ENCODE measurements around the gene SLC25A15. TPM values are rescaled to one million over a fixed set of nuclear protein-coding genes. Genes with fewer than 3 reads are reported as not detected.
"Not testable (repeated sequence)": the region's sequence is repeated elsewhere in the genome, so short reads cannot be mapped to it uniquely, and the experiment has no call there.

Gene SLC25A15
- total RNA-seq, 1 donor from 2014 or later = 24.2 TPM

DNA sequence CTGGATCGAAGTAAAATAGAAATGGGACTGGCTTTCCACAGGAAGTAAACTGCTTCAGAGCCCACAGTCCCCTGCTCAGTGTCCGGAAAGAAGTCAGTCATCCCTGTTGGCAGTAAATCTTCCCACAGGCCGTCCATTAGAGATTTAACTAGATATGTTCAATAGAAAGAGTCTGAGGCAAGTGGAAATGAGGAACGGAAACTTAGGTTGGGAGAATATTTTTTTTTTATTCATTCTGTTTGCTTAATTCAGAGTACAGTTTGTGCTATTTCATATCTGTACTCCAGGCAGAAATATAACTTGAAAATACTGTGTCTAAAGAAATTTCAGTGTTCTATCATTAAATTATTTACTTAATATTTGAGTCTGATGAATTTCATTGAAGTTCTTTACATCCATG, 22.7 kb downstream of the SLC25A15 start:
- peaks cover 11% of the 10 kb centered on the region for H3K9me3 Mint-ChIP-seq
- no peak overlapping the region for H3K27ac Mint-ChIP-seq
- H3K27me3 Mint-ChIP-seq = no peaks in the 10 kb centered on the region

DNA sequence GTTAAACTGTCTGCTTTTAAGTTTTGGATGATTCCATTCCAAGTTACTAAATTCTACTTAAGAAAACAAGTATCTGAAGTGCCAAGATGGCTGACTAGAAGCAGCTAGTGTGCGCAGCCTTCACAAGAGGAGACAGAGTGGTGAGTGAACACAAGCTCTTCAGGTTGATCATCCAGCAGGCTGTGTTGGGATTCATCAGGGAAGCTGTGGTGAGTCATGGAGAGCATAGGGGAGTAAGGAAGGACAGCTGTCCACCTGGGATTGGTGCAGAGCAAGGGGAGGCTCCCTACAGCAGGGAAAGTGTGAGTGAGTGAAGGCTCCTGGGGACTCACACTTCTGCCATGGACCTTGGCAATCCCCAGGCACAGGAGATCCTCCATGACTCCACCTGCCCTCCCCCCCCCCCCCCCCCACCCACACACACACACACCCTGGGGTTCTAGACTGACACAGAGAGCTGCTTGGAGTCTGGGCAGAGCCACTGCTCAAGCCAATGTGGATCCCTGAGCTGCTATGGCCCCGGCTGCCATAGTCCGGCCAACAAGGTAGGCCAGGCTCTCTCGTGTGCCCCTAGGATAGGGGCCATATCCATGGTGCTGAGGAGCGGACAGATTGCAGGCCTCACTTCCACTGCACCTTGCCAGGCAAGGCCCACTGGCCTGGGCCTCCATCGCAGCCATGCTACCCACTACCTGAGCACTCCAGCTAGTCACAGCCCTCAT, 23.5 kb downstream of the SLC25A15 start:
- Mint-ChIP-seq H3K9me3 (peaks cover 15% of the 10 kb centered on the region), H3K27me3 (no peaks in the 10 kb centered on the region), H3K27ac (no peak overlapping the region), H3K36me3 (ENCODE audit: low read depth) (peaks cover 33% of the 10 kb centered on the region), H3K4me1 (peaks cover 5% of the 10 kb centered on the region), H3K4me3 (no peak overlapping the region)
- no peak for DNase-seq
- intact Hi-C loops (cut with micrococcal nuclease) = no loop called here

More for the DNA sequence above, 22.7 kb downstream of the SLC25A15 start:
- peaks cover 35% of the 10 kb centered on the region for H3K36me3 Mint-ChIP-seq (ENCODE audit: low read depth)
- H3K4me3 Mint-ChIP-seq = no peak overlapping the region
- DNase-seq = no peak
- H3K4me1 Mint-ChIP-seq = peaks cover 5% of the 10 kb centered on the region
- intact Hi-C loops (cut with micrococcal nuclease) = no loop called here

DNA sequence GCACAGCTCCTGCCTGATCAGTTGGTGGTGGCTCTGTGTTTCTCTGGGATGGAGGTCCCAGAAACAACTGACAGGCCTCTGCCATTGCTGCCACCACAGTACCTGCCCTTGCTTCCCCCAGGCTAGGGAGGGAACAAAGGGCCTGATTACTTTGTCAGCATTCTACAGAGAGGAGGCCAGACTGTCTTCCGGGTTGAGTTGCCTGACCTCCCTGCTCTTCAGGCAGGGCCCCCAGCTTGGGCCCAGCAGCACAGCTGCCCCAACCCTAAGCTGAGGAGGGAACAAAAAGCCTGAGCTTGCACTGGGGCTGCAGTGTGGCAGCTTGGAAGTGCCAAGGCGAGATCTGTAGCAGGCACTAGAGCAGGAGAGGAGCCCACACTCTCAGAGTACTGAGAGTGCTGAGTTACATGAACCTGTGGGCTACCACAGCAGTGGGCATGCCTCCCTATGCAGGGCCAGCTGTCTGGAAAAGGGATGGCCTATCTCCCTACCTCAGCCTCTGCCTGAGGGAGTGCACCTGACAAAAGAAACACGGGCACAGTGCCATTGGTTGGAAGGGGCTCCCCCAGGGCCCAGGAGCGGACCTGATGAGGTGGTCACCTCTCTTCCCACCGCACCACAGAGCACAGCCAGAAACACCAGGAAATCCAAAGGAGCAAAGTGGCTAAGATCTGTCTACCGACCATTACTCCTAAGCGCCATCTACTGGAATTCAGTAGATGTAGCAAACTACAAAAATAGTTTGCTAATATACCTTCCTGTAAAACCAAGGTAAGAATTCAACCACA, 24.4 kb downstream of the SLC25A15 start:
- Mint-ChIP-seq H3K27ac (no peak overlapping the region), H3K9me3 (peaks cover 17% of the 10 kb centered on the region), H3K4me3 (no peak overlapping the region), H3K4me1 (peaks cover 5% of the 10 kb centered on the region), H3K27me3 (no peaks in the 10 kb centered on the region), H3K36me3 (ENCODE audit: low read depth) (peaks cover 30% of the 10 kb centered on the region)
- intact Hi-C loops (cut with micrococcal nuclease) = loop anchor here (2.0 kb wide), 1 partner anchor 37 kb away; no protein-coding TSS in a partner anchor
- DNase-seq = peak; percentile 67

DNA sequence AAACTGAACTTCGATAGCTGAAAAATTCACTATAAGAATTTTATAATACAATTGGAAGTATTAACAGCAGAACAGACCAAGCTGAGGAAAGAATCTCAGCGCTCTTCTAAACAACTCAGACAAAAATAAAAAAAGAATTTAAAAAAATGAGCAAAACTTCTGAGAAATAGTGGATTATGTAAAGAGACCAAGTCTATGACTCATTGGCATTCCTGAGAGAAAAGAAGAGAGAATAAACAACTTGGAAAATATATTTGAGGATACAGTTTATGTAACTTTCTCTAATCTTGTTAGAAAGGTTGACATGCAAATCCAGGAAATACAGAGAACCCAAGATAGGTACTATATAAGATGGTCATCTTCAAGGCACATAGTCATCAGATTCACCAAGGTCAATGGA, 25.4 kb downstream of the SLC25A15 start:
- intact Hi-C loops (cut with micrococcal nuclease) = loop anchor here (2.0 kb wide), 1 partner anchor 38 kb away; no protein-coding TSS in a partner anchor
- Mint-ChIP-seq H3K4me1 (peaks cover 11% of the 10 kb centered on the region), H3K27me3 (no peaks in the 10 kb centered on the region), H3K36me3 (ENCODE audit: low read depth) (peaks cover 20% of the 10 kb centered on the region), H3K4me3 (no peak overlapping the region), H3K9me3 (peaks cover 17% of the 10 kb centered on the region), H3K27ac (no peak overlapping the region)
- no peak for DNase-seq

DNA sequence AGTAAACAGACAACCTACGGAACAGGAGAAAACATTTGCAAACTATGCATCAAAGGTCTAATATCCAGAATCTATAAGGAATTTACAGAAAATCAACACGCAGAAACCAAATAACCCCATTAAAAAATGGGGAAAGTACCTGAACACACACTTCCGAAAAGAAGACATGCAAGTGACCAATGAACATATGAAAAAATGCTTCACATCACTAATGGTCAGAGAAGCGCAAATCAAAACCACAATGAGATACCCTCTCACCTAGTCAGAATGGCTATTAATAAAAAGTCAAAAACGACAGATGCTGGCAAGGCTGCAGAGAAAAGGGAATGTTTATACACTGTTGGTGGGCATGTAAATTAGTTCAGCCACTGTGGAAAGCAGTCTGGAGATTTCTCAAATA, 29.5 kb downstream of the SLC25A15 start:
- Mint-ChIP-seq H3K4me1 (peaks cover 14% of the 10 kb centered on the region), H3K27me3 (no peaks in the 10 kb centered on the region), H3K9me3 (peaks cover 17% of the 10 kb centered on the region), H3K36me3 (ENCODE audit: low read depth) (peaks cover 10% of the 10 kb centered on the region), H3K27ac (no peak overlapping the region), H3K4me3 (no peak overlapping the region)
- intact Hi-C loops (cut with micrococcal nuclease) = no loop called here
- DNase-seq = no peak

DNA sequence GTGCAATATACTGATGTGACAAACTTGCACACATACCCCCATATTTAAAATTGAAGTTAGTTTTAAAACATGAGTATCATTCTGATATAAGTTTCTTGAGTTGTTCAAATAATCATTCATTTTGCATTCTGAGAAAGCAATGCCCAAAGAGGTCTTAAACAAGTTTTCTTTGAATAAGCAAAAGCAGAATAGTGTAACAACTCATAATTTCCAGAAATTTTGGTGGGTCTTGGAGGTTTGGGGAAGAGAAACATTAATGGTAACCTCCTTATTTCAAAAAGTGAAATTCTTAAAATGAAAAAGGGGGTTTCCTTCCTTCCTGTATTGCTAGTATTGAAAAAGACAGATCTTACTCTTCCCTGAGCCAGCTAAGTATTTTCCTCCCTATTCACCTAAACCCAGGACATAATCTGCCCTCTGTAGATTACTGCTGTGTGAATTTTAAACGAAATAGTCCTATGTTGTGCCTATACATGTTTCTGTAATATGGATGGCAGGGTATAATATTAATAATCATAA, 30.4 kb downstream of the SLC25A15 start:
- peaks cover 17% of the 10 kb centered on the region for H3K9me3 Mint-ChIP-seq
- no peaks in the 10 kb centered on the region for H3K27me3 Mint-ChIP-seq
- H3K36me3 Mint-ChIP-seq (ENCODE audit: low read depth) = peaks cover 8% of the 10 kb centered on the region
- peaks cover 9% of the 10 kb centered on the region for H3K4me1 Mint-ChIP-seq
- H3K27ac Mint-ChIP-seq = no peak overlapping the region
- no peak for DNase-seq
- no peak overlapping the region for H3K4me3 Mint-ChIP-seq
- intact Hi-C loops (cut with micrococcal nuclease) = no loop called here

DNA sequence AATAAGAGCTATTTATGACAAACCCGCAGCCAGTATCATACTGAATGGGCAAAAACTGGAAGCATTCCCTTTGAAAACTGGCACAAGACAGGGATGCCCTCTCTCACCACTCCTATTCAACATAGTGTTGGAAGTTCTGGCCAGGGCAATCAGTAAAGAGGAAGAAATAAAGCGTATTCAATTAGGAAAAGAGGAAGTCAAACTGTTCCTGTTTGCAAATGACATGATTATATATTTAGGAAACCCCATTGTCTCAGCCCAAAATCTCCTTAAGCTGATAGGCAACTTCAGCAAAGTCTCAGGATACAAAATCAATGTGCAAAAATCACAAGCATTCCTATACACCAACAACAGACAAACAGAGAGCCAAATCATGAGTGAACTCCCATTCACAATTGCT, 50.3 kb downstream of the SLC25A15 start:
- H3K4me1 Mint-ChIP-seq; H3K4me3 Mint-ChIP-seq; H3K36me3 Mint-ChIP-seq (ENCODE audit: low read depth); H3K27me3 Mint-ChIP-seq; H3K9me3 Mint-ChIP-seq; intact Hi-C loops (cut with micrococcal nuclease); H3K27ac Mint-ChIP-seq; DNase-seq: not testable (repeated sequence)

DNA sequence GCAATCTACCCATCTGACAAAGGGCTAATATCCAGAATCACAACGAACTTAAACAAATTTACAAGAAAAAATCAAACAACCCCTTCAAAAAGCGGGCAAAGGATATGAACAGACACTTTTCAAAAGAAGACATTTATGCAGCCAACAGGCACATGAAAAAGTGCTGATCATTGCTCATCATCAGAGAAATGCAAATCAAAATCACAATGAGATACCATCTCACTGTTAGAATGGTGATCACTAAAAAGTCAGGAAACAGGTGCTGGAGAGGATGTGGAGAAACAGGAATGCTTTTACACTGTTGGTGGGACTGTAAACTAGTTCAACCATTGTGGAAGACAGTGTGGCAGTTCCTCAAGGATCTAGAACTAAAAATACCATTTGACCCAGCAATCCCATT, 51.5 kb downstream of the SLC25A15 start:
- DNase-seq; H3K4me3 Mint-ChIP-seq; H3K36me3 Mint-ChIP-seq (ENCODE audit: low read depth); H3K4me1 Mint-ChIP-seq; H3K9me3 Mint-ChIP-seq; intact Hi-C loops (cut with micrococcal nuclease); H3K27ac Mint-ChIP-seq; H3K27me3 Mint-ChIP-seq: not testable (repeated sequence)

Other genes starting within 250 kb of the SLC25A15 start
- 38.1 and 39.6 TPM in 2 replicates for gene FOXO1, start 123.0 kb upstream of the SLC25A15 start, total RNA-seq
- 46.3 TPM in 2 replicates for gene MRPS31, start 18.4 kb upstream of the SLC25A15 start, total RNA-seq
- 65.0 and 65.8 TPM in 2 replicates for gene ELF1, start 229.7 kb downstream of the SLC25A15 start, total RNA-seq

Data from activated CD4-positive, alpha-beta T cell treated with anti-CD3 and anti-CD28 coated beads, Interleukin-2, amount 10 ng/mL, durations not matched to agents 24 days and 14 days (primary cell).